OCI-LY1 (cell line): ENCODE data around the gene ADH1B.

Source experiments
- EZH2 ChIP-seq: fragments of 200-600 bp; sonication (generic), shearing (Covaris generic); IDR thresholded peaks from 2 replicates; pipeline ENCODE4 v1.8.0; 2017; ENCODE audit warnings: borderline replicate concordance, mixed run types, mild to moderate bottlenecking, antibody characterized with exemption, low read length, moderate library complexity, mixed read lengths
- TF ChIP-seq, protein P1 (sequence below): fragments of 200-600 bp; sonication (generic), shearing (Covaris generic); IDR thresholded peaks from 2 replicates; pipeline ENCODE4 v1.5.1; 2017; ENCODE audit warnings: mild to moderate bottlenecking, antibody characterized with exemption, low read length, moderate library complexity, mixed read lengths

DNA sequence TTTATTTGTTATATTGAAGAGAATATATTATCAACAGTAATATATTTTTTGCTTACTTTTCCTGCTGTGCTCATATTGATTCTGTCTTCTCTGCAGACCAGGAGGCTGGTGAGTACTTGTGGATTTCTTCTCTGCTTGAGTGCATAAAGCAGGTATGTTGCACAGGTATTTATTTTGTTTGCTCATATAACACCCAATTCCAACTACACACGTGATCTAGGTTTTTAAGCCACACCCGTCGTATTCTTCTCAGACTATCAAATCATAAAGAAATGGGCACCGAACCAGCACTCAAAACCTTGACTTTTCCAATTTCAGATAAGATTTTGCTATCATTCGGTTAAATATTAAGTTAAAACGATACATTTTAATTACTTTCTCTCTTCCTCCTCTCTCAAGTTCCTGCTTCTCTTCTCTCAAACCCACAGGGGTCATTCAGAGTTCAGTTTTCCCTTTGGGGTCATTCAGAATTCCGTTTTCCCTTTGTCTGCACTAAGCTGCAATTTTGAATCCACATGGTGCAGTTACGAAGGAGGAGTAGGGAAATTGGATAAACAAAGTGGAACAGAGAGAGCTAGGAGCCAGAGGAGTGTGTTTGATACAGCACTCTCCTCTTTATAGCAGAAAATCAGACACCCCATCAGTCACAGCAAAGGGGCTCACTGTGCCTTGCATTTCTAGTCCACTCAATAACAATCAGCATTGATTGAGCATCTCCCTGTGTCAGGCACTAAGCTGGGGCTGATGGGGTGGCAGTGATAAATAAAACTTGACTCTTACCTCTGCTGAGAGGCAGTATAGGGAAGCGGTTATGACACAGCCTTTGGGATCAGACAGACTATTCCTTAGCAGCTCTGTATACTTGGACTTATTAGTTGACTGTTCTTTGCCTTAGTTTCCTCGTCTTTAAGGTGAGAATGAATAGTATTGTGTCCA, 31.7 kb upstream of the ADH1B start, which contains the start of gene ADH1C:
- TF ChIP-seq, protein P1, sequence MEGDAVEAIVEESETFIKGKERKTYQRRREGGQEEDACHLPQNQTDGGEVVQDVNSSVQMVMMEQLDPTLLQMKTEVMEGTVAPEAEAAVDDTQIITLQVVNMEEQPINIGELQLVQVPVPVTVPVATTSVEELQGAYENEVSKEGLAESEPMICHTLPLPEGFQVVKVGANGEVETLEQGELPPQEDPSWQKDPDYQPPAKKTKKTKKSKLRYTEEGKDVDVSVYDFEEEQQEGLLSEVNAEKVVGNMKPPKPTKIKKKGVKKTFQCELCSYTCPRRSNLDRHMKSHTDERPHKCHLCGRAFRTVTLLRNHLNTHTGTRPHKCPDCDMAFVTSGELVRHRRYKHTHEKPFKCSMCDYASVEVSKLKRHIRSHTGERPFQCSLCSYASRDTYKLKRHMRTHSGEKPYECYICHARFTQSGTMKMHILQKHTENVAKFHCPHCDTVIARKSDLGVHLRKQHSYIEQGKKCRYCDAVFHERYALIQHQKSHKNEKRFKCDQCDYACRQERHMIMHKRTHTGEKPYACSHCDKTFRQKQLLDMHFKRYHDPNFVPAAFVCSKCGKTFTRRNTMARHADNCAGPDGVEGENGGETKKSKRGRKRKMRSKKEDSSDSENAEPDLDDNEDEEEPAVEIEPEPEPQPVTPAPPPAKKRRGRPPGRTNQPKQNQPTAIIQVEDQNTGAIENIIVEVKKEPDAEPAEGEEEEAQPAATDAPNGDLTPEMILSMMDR, result no peak
- TF ChIP-seq EZH2, result no peak
